ENCODE measurements around the gene FHOD1. TPM values are rescaled to one million over a fixed set of nuclear protein-coding genes. Genes with fewer than 3 reads are reported as not detected.
A peak's percentile ranks its signal among the peaks of the same experiment; 100 is the strongest.

Gene FHOD1
- total and polyA plus RNA-seq, 2 of the 4 experiments (the other 2 are of a cell fraction): 13.8 to 64.0 TPM

- TF ChIP-seq RFX5 (IDR thresholded peaks at IDR 0.05; ENCODE audit: low read depth, low read length): no peak
Measured at GRCh38 chr16:67184995-67185650, 62.2 kb downstream of the FHOD1 start (continued).

- Histone ChIP-seq H3K9me1 (ENCODE audit: insufficient read depth, low read length) (peaks cover 13% of the 10 kb centered on the region), H3K79me1 (ENCODE audit: low read depth in 1 of 2, low read length in 2 of 2) (peaks cover 19 to 31% of the 10 kb centered on the region in 2 experiments), H3K4me2 (ENCODE audit: low read depth, low read length) (peak overlapping the region; percentile 65), H4K8ac (ENCODE audit: low read depth in 2 of 2, low read length in 2 of 2) (no peak overlapping the region), H2AK9ac (replicated peaks; ENCODE audit: low read depth, low read length, poor library complexity) (no peak overlapping the region), H3K4me1 (ENCODE audit: control insufficient read depth, insufficient read depth, low read length) (peaks cover 11% of the 10 kb centered on the region), H3K4ac (ENCODE audit: low read depth, low read length) (no peak overlapping the region), H4K5ac (ENCODE audit: low read depth, low read length) (no peak overlapping the region), H3K9me3 (ENCODE audit: control insufficient read depth, insufficient read depth, low read length) (no peaks in the 10 kb centered on the region), H3K36me3 (ENCODE audit: control insufficient read depth, insufficient read depth, low read length) (no peaks in the 10 kb centered on the region; the same call in 1 of the 2 replicates), H3K56ac (ENCODE audit: extremely low read depth, insufficient read depth, low read length) (no peak overlapping the region), H4K20me1 (ENCODE audit: insufficient read depth, low read length) (peaks cover 14% of the 10 kb centered on the region), H3K27ac (ENCODE audit: insufficient read depth, low read length) (no peak overlapping the region; the same call in 1 of the 2 replicates), H3K23ac (ENCODE audit: low read depth, low read length) (0 out of 2 replicates have a peak overlapping the region, but pooled peaks have one; percentile 25), H3K18ac (ENCODE audit: low read depth, low read length) (no peak overlapping the region), H4K91ac (ENCODE audit: insufficient read depth, low read depth, low read length) (no peak overlapping the region), H3K27me3 (ENCODE audit: control insufficient read depth, insufficient read depth, low read length) (no peaks in the 10 kb centered on the region), H2BK5ac (ENCODE audit: low read depth, low read length, poor library complexity, severe bottlenecking) (peak overlapping the region; percentile 37), H2BK120ac (ENCODE audit: low read depth, low read length) (no peak overlapping the region), H2BK20ac (ENCODE audit: low read depth, low read length) (no peak overlapping the region), H3K4me3 (ENCODE audit: insufficient read depth, low read depth, low read length) (peak overlapping the region; percentile 62), H3K14ac (replicated peaks; ENCODE audit: low read depth, low read length) (no peak overlapping the region), H2BK15ac (ENCODE audit: low read depth, low read length) (no peak overlapping the region), H2AFZ (replicated peaks; ENCODE audit: low read length, poor library complexity) (peak overlapping the region; percentile 97), H2AK5ac (ENCODE audit: low read depth, low read length) (no peak overlapping the region), H3K9ac (ENCODE audit: low read depth, low read length) (no peak overlapping the region)
- DNase-seq: no peak
- WGBS, 2 experiments (ENCODE audit: extremely low coverage in 2 of 2, insufficient read length in 1 of 2): 12% methylated on average over 42 of the region's 59 CpGs; no CpG with 5 or more reads in 1 of the 2 experiments
- no TSS peak for BruUV-seq (replicated peaks)
- ATAC-seq (ENCODE audit: low read depth): no peak
- TF ChIP-seq MAFK (IDR thresholded peaks at IDR 0.05; ENCODE audit: low read depth, low read length) (no peak), CHD1 (IDR thresholded peaks at IDR 0.05; ENCODE audit: low read depth, low read length) (no peak), FOS (IDR thresholded peaks at IDR 0.05; ENCODE audit: low read depth, low read length) (no peak), NFE2L2 (IDR thresholded peaks at IDR 0.05; ENCODE audit: low read depth, low read length) (no peak), MAZ (IDR thresholded peaks at IDR 0.05; ENCODE audit: borderline replicate concordance, low read depth, low read length) (no peak)
- in situ Hi-C loops (cut with MboI; ENCODE audit: low sequenced_read_pairs): no loop called here
- ChIA-PET CTCF (interaction anchor here (0.6 to 1.5 kb wide), 11 partner anchors 8 to 354 kb away, joined by 3 to 8 read pairs (median 4); partner anchors contain the start of genes B3GNT9, FHOD1, NAE1 and NOL3), POLR2A (ENCODE audit: unreplicated experiment) (no interaction called here)
- intact Hi-C loops (cut with micrococcal nuclease): loop anchor here (10.0 kb wide), 1 partner anchor 170 kb away; no protein-coding TSS in a partner anchor
- dilution Hi-C loops (cut with HindIII; ENCODE audit: low sequenced_read_pairs, unreplicated experiment): no loop called here
Measured at GRCh38 chr16:67184453-67184994, 62.8 kb downstream of the FHOD1 start.
